OCI-LY1 (cell line): ENCODE measurements around the gene TAS1R2.

Experiments used
- H2AFZ ChIP-seq: fragments of 200-600 bp; sonication (generic), shearing (Covaris generic); 2 replicates; pipeline ENCODE4 v1.6.0; 2014; ENCODE audit warnings: antibody characterized with exemption, mild to moderate bottlenecking, low read length
- H3F3A ChIP-seq: fragments of 200-600 bp; sonication (generic), shearing (Covaris generic); 2 replicates; pipeline ENCODE4 v1.6.0; 2014; ENCODE audit warnings: mild to moderate bottlenecking, antibody characterized with exemption, low read length, moderate library complexity; ENCODE audit not compliant: insufficient read depth
- H3K27ac ChIP-seq: fragments of 200-600 bp; sonication (generic); 2 replicates; pipeline ENCODE4 v1.5.1; 2014; ENCODE audit warnings: low read length, mixed run types, mild to moderate bottlenecking, low read depth; ENCODE audit not compliant: poor library complexity, severe bottlenecking
- H3K27me3 ChIP-seq: fragments of 200-600 bp; sonication (generic); 2 replicates; pipeline ENCODE4 v1.6.0; 2014; ENCODE audit warnings: antibody characterized with exemption, mild to moderate bottlenecking, low read length, moderate library complexity; ENCODE audit not compliant: insufficient read depth
- H3K36me3 ChIP-seq: fragments of 200-600 bp; sonication (generic); 2 replicates; pipeline ENCODE4 v1.6.1; 2014; ENCODE audit warnings: mild to moderate bottlenecking, antibody characterized with exemption, low read length, moderate library complexity, mixed read lengths; ENCODE audit not compliant: insufficient read depth
- H3K4me1 ChIP-seq: fragments of 200-600 bp; sonication (generic); 2 replicates; pipeline ENCODE4 v1.5.1; 2014; ENCODE audit warnings: mild to moderate bottlenecking, low read length, moderate library complexity; ENCODE audit not compliant: insufficient read depth, severe bottlenecking
- H3K4me2 ChIP-seq: fragments of 200-600 bp; sonication (generic), shearing (Covaris generic); 2 replicates; pipeline ENCODE4 v1.6.1; 2014; ENCODE audit warnings: low read length
- H3K4me3 ChIP-seq: fragments of 200-600 bp; sonication (generic); 2 replicates; pipeline ENCODE4 v1.5.1; 2014; ENCODE audit warnings: low read length, low read depth, mild to moderate bottlenecking, mixed read lengths; ENCODE audit not compliant: poor library complexity, severe bottlenecking
- H3K79me2 ChIP-seq: fragments of 200-600 bp; shearing (Covaris generic); 2 replicates; pipeline ENCODE4 v1.6.1; 2016; ENCODE audit warnings: mixed run types, low read length, mixed read lengths; ENCODE audit not compliant: insufficient read depth
- H3K9ac ChIP-seq: fragments of 200-600 bp; sonication (generic), shearing (Covaris generic); 2 replicates; pipeline ENCODE4 v1.6.1; 2014; ENCODE audit warnings: mild to moderate bottlenecking, low read length, mixed read lengths
- H3K9me2 ChIP-seq: fragments of 200-600 bp; sonication (generic), shearing (Covaris generic); 2 replicates; pipeline ENCODE4 v1.6.1; 2014; ENCODE audit warnings: low read depth, mild to moderate bottlenecking, low read length, mixed read lengths
- H3K9me3 ChIP-seq: fragments of 200-600 bp; shearing (Covaris generic); 2 replicates; pipeline ENCODE4 v1.6.1; 2014; ENCODE audit warnings: low read length, mixed read lengths
- H4K20me1 ChIP-seq: fragments of 200-600 bp; sonication (generic), shearing (Covaris generic); 2 replicates; pipeline ENCODE4 v1.6.0; 2016; ENCODE audit warnings: mild to moderate bottlenecking, low read length; ENCODE audit not compliant: insufficient read depth
- EZH2 ChIP-seq: fragments of 200-600 bp; sonication (generic), shearing (Covaris generic); IDR thresholded peaks from 2 replicates; pipeline ENCODE4 v1.8.0; 2017; ENCODE audit warnings: borderline replicate concordance, mixed run types, mild to moderate bottlenecking, antibody characterized with exemption, low read length, moderate library complexity, mixed read lengths
- TF ChIP-seq, protein P1 (sequence below): fragments of 200-600 bp; sonication (generic), shearing (Covaris generic); IDR thresholded peaks from 2 replicates; pipeline ENCODE4 v1.5.1; 2017; ENCODE audit warnings: mild to moderate bottlenecking, antibody characterized with exemption, low read length, moderate library complexity, mixed read lengths

Gene TAS1R2

GRCh38 chr1:18891426-18891780, 31.9 kb upstream of the TAS1R2 start:
- no peaks in the 10 kb centered on the region for H3K9me2 ChIP-seq
- H3K36me3 ChIP-seq, result no peaks in the 10 kb centered on the region
- no peaks in the 10 kb centered on the region for H3K27me3 ChIP-seq
- H4K20me1 ChIP-seq, result no peaks in the 10 kb centered on the region
- H3K4me1 ChIP-seq, result no peaks in the 10 kb centered on the region
- no peaks in the 10 kb centered on the region for H3K9me3 ChIP-seq
- no peak overlapping the region for H3K4me2 ChIP-seq
- H3K9ac ChIP-seq, result no peak overlapping the region
- no peak overlapping the region for H3K27ac ChIP-seq
- H3F3A ChIP-seq, result no peaks in the 10 kb centered on the region
- TF ChIP-seq, protein P1, sequence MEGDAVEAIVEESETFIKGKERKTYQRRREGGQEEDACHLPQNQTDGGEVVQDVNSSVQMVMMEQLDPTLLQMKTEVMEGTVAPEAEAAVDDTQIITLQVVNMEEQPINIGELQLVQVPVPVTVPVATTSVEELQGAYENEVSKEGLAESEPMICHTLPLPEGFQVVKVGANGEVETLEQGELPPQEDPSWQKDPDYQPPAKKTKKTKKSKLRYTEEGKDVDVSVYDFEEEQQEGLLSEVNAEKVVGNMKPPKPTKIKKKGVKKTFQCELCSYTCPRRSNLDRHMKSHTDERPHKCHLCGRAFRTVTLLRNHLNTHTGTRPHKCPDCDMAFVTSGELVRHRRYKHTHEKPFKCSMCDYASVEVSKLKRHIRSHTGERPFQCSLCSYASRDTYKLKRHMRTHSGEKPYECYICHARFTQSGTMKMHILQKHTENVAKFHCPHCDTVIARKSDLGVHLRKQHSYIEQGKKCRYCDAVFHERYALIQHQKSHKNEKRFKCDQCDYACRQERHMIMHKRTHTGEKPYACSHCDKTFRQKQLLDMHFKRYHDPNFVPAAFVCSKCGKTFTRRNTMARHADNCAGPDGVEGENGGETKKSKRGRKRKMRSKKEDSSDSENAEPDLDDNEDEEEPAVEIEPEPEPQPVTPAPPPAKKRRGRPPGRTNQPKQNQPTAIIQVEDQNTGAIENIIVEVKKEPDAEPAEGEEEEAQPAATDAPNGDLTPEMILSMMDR, result no peak
- TF ChIP-seq EZH2, result no peak
- no peak overlapping the region for H3K4me3 ChIP-seq
- H2AFZ ChIP-seq, result no peak overlapping the region
- no peaks in the 10 kb centered on the region for H3K79me2 ChIP-seq

- H3K4me2 ChIP-seq, result no peak overlapping the region
Measured at GRCh38 chr1:18890706-18891425, 31.4 kb upstream of the TAS1R2 start.

GRCh38 chr1:18886003-18886335, 26.5 kb upstream of the TAS1R2 start:
- no peaks in the 10 kb centered on the region for H3K9me3 ChIP-seq
- H3K36me3 ChIP-seq, result no peaks in the 10 kb centered on the region
- no peak overlapping the region for H3K4me2 ChIP-seq
- no peak overlapping the region for H3K27ac ChIP-seq
- no peak overlapping the region for H3K9ac ChIP-seq
- no peaks in the 10 kb centered on the region for H3K4me1 ChIP-seq
- TF ChIP-seq EZH2, result no peak
- TF ChIP-seq, protein P1, result no peak
- no peak overlapping the region for H2AFZ ChIP-seq
- no peaks in the 10 kb centered on the region for H4K20me1 ChIP-seq
- H3F3A ChIP-seq, result no peaks in the 10 kb centered on the region
- no peaks in the 10 kb centered on the region for H3K27me3 ChIP-seq
- H3K9me2 ChIP-seq, result no peaks in the 10 kb centered on the region
- H3K79me2 ChIP-seq, result no peaks in the 10 kb centered on the region
- no peak overlapping the region for H3K4me3 ChIP-seq

More at GRCh38 chr1:18890706-18891425, 31.4 kb upstream of the TAS1R2 start:
- Histone ChIP-seq H3K4me1 (no peaks in the 10 kb centered on the region), H3K9ac (no peak overlapping the region), H3K79me2 (no peaks in the 10 kb centered on the region), H3K36me3 (no peaks in the 10 kb centered on the region), H3F3A (no peaks in the 10 kb centered on the region), H3K27ac (no peak overlapping the region), H4K20me1 (no peaks in the 10 kb centered on the region), H3K27me3 (no peaks in the 10 kb centered on the region), H2AFZ (no peak overlapping the region), H3K4me3 (no peak overlapping the region), H3K9me3 (no peaks in the 10 kb centered on the region), H3K9me2 (no peaks in the 10 kb centered on the region)
- TF ChIP-seq EZH2, result no peak
